Mesothelial cell of epicardium (in vitro differentiated cells): ENCODE results near the gene RASD2. TPM values are rescaled to one million over a fixed set of nuclear protein-coding genes. Genes with fewer than 3 reads are reported as not detected.

Source experiments
- DNase-seq, 2 experiments: peaks; one replicate each; pipeline ENCODE4 v3.0.0; 2021; ENCODE audit warnings: low spot score in 2 of 2; ENCODE audit not compliant: unreplicated experiment in 2 of 2
- H3K27ac Mint-ChIP-seq: 2 replicates; pipeline ENCODE4 v1.8.0; 2021; ENCODE audit warnings: mixed read lengths
- H3K27me3 Mint-ChIP-seq: 2 replicates; pipeline ENCODE4 v1.8.0; 2021; ENCODE audit warnings: low read depth, mixed read lengths
- H3K36me3 Mint-ChIP-seq: 2 replicates; pipeline ENCODE4 v1.8.0; 2021; ENCODE audit warnings: mixed read lengths
- H3K4me1 Mint-ChIP-seq: 2 replicates; pipeline ENCODE4 v1.8.0; 2021; ENCODE audit warnings: mixed read lengths
- H3K4me3 Mint-ChIP-seq: 2 replicates; pipeline ENCODE4 v1.8.0; 2021; ENCODE audit warnings: mild to moderate bottlenecking, moderate library complexity, mixed read lengths
- H3K9me3 Mint-ChIP-seq: 2 replicates; pipeline ENCODE4 v1.8.0; 2021; ENCODE audit warnings: mixed read lengths
- total RNA-seq: library from RNA; stranded (reverse); gene quantifications from 3 replicates; pipeline ENCODE4 v1.2.1, GENCODE V29; 2021
- TF ChIP-seq, protein P1 (sequence below): fragments of 200-600 bp; sonication (generic); IDR thresholded peaks from one replicate; pipeline ENCODE4 v1.5.0; 2021; ENCODE audit warnings: antibody characterized with exemption; ENCODE audit not compliant: unreplicated experiment

Gene RASD2
- total RNA-seq, 1 donor from 2014 or later, result not detected

GRCh38 chr22:35559354-35560005 lies 18.8 kb downstream of the RASD2 start:
- TF ChIP-seq, protein P1, sequence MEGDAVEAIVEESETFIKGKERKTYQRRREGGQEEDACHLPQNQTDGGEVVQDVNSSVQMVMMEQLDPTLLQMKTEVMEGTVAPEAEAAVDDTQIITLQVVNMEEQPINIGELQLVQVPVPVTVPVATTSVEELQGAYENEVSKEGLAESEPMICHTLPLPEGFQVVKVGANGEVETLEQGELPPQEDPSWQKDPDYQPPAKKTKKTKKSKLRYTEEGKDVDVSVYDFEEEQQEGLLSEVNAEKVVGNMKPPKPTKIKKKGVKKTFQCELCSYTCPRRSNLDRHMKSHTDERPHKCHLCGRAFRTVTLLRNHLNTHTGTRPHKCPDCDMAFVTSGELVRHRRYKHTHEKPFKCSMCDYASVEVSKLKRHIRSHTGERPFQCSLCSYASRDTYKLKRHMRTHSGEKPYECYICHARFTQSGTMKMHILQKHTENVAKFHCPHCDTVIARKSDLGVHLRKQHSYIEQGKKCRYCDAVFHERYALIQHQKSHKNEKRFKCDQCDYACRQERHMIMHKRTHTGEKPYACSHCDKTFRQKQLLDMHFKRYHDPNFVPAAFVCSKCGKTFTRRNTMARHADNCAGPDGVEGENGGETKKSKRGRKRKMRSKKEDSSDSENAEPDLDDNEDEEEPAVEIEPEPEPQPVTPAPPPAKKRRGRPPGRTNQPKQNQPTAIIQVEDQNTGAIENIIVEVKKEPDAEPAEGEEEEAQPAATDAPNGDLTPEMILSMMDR, result no peak
- Mint-ChIP-seq H3K27ac (no peak overlapping the region), H3K36me3 (no peaks in the 10 kb centered on the region), H3K9me3 (no peaks in the 10 kb centered on the region), H3K4me1 (peaks cover 20% of the 10 kb centered on the region), H3K27me3 (peaks cover 10% of the 10 kb centered on the region), H3K4me3 (no peak overlapping the region)
- no peak for DNase-seq

DNA sequence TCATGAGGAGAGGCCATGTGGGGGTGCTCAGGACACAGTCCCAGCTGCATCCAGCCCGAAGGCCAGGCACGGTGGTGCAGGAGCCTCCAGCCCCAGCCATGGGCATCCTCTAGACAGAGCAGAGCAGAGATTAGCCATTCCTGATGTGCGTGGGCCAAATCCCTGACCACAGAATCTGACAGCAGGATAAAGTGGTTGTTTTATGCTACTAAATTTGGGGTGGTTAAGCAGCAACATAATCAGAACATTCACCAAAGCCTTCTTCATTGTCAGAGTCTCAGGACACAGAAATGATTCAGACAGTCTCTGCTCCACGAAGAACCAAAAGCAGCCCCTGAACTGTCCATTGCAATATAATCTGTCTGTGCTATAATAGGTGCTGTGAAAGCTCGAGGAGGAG lies 19.7 kb downstream of the RASD2 start:
- Mint-ChIP-seq H3K27ac (no peak overlapping the region), H3K4me3 (no peak overlapping the region), H3K9me3 (no peaks in the 10 kb centered on the region), H3K36me3 (no peaks in the 10 kb centered on the region), H3K4me1 (peaks cover 17% of the 10 kb centered on the region), H3K27me3 (peaks cover 10% of the 10 kb centered on the region)
- DNase-seq, result no peak
- TF ChIP-seq, protein P1, result no peak

DNA sequence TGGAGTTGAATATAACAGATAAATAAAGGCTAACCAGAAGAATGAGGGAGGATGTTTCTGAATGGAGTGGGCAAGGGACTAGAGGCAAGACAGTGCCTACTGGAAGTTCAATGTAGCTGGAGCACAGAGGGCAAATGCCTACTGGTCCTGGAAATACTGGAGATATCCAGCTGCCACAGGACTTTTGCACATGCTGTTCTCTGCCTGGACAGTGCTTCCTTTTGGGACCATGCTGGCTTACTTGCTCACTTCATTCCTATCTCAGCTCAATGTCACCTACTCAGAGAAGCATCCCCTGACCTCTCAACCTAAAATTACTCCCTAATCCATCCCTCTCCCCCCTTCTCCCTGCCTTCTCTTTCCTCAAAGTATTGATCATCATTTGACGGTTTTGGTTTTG lies 20.2 kb downstream of the RASD2 start:
- no peak overlapping the region for H3K4me3 Mint-ChIP-seq

GRCh38 chr22:35561796-35562526 lies 21.3 kb downstream of the RASD2 start:
- no peak for DNase-seq
- no peak overlapping the region for H3K4me3 Mint-ChIP-seq
- H3K4me1 Mint-ChIP-seq, result peaks cover 17% of the 10 kb centered on the region
- TF ChIP-seq, protein P1, result no peak
- peaks cover 12% of the 10 kb centered on the region for H3K27me3 Mint-ChIP-seq
- no peak overlapping the region for H3K27ac Mint-ChIP-seq
- H3K36me3 Mint-ChIP-seq, result no peaks in the 10 kb centered on the region
- H3K9me3 Mint-ChIP-seq, result no peaks in the 10 kb centered on the region

More for the DNA sequence above, 20.2 kb downstream of the RASD2 start:
- Mint-ChIP-seq H3K27me3 (peaks cover 12% of the 10 kb centered on the region), H3K9me3 (no peaks in the 10 kb centered on the region), H3K4me1 (peaks cover 16% of the 10 kb centered on the region), H3K27ac (no peak overlapping the region), H3K36me3 (no peaks in the 10 kb centered on the region)
- DNase-seq, result no peak
- TF ChIP-seq, protein P1, result no peak

DNA sequence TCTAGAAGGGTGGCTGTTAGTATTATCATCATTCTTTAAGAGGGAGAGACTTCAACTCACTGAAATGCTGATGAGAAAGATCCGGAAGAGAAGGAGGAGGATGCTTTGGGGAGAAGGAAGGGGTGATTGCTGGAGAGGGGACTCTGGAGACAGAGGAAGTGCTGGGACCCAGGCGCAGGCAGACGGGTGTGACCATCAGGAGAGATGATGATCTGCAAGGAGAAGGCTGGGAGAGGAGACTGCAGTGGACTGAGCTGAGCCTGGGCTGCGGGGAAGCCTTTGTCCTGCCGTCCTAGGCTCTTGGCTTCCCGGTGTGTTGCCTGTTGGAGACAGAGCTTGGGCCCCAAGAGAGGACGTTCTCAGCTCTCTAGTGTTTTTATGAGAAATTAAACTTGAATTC lies 22.6 kb downstream of the RASD2 start:
- Mint-ChIP-seq H3K36me3 (no peaks in the 10 kb centered on the region), H3K4me1 (peaks cover 24% of the 10 kb centered on the region), H3K27me3 (peaks cover 11% of the 10 kb centered on the region), H3K27ac (no peak overlapping the region), H3K9me3 (no peaks in the 10 kb centered on the region), H3K4me3 (no peak overlapping the region)
- no peak for DNase-seq
- TF ChIP-seq, protein P1, result no peak
